LNCAP (cell line): Measurements from ENCODE around the gene TEAD1.

Experiments
- TF ChIP-seq, protein P1 (sequence below): fragments of 450-650 bp; IDR thresholded peaks from 2 replicates; pipeline ENCODE4 v1.5.1; 2017; ENCODE audit warnings: mild to moderate bottlenecking

TEAD1 gene

GRCh38 chr11:12902791-12903486 is 228.7 kb downstream of the TEAD1 start:
- TF ChIP-seq, protein P1, sequence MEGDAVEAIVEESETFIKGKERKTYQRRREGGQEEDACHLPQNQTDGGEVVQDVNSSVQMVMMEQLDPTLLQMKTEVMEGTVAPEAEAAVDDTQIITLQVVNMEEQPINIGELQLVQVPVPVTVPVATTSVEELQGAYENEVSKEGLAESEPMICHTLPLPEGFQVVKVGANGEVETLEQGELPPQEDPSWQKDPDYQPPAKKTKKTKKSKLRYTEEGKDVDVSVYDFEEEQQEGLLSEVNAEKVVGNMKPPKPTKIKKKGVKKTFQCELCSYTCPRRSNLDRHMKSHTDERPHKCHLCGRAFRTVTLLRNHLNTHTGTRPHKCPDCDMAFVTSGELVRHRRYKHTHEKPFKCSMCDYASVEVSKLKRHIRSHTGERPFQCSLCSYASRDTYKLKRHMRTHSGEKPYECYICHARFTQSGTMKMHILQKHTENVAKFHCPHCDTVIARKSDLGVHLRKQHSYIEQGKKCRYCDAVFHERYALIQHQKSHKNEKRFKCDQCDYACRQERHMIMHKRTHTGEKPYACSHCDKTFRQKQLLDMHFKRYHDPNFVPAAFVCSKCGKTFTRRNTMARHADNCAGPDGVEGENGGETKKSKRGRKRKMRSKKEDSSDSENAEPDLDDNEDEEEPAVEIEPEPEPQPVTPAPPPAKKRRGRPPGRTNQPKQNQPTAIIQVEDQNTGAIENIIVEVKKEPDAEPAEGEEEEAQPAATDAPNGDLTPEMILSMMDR = no peak

DNA sequence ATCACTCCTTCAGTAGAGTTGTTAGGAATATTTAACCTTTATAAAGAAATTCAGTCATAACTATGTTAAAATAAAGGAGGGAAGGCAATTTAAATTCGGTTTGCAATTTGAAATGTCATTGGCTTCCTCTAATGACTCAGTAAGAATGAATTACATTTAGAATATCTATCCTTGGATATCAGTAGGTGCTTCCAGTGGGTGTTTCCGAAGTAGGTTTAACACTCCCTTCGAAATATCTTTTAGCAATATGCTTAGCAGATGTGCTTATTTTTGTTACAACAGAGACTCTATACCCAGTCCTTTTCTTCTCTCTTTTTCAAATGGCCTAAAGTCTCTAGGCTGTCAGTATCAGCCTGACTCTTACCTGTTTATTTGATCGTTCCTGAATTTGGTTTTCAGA is 231.2 kb downstream of the TEAD1 start:
- TF ChIP-seq, protein P1 = no peak

GRCh38 chr11:12906501-12906900 is 232.3 kb downstream of the TEAD1 start:
- TF ChIP-seq, protein P1 = no peak

DNA sequence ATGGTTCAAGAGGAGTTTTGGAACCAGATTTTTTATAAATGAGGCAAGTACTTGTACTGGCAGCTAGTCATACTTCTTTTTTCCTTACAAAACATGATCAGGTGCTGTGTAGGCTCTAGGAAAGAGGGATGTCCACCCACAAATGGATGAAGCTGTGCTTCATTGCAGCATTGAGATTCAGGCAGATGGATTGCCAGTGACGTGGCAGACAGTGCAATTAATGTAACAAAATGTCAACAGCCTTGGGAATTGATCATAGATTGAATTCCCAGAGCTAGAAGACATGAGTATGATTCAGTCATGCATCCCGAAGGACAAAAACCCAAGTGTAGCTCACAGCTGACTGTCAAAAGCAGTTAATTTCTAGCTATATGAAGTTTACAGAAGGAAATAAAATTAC is 235.7 kb downstream of the TEAD1 start:
- TF ChIP-seq, protein P1 = no peak

DNA sequence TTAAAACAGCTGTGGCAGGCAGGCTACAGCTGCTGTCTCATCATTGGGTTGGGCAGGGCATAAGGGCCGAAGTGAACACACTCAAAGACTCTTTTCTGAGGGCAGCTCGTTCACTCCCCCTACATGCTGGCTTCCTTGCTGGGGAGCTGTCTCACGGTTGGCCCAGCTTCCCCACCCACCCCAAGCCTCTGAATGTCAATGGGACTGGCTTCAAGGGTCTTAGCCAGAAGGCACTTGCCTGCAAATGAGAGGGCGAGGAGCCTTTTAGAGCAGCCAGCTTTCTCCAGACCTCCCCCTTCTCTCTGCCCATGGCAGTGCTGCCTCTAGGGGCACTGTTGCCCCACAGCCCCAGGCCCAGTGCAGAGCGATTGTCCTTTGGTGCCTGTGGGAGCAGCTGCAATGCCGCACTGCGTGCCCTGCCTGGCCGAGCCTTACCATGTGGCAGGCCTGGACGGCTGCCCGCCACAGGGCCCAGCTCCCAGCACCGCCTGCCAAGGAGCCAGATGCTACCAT is 240.2 kb downstream of the TEAD1 start:
- TF ChIP-seq, protein P1 = peak; percentile 65

DNA sequence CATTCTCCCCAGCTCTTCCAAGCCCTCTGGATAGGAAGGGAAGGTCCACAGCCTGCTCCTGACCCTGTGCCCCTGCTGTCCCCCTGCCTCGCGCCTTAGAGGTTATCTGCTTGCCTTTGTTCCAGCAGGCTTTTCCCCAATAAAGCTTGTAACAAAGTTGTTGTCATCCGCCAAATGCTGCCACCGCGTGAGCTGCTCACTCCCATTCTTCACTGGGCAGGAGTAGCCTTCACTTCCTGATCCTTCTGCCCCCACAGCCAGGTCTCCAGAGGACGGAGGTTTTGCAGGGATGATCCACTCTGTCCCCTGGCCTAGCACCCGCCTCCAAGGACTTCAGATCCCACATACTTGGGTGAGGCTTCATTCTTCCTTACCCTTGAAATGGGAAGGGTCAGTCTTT is 240.9 kb downstream of the TEAD1 start:
- TF ChIP-seq, protein P1 = no peak

- TF ChIP-seq, protein P1 = no peak
Observed at GRCh38 chr11:12917822-12918221, 243.6 kb downstream of the TEAD1 start.

- TF ChIP-seq, protein P1 = no peak
Observed at GRCh38 chr11:12918667-12919066, 244.4 kb downstream of the TEAD1 start.
